HepG2 (cell line): Measurements from ENCODE around the gene ABCB6. TPM values are rescaled to one million over a fixed set of nuclear protein-coding genes. Genes with fewer than 3 reads are reported as not detected.

Source experiments
- ATAC-seq: fragments of 200-7000 bp; cut with Tn5 transposase; 3 replicates; pipeline ENCODE4 v1.9.1; 2020; ENCODE audit warnings: mild to moderate bottlenecking, moderate library complexity
- BruUV-seq: library from RNA; stranded (reverse); fragments of 400-500 nt; replicated peaks from 2 replicates; lab custom pipeline; 2021; lab: Mats Ljungman, UMichigan
- CTCF ChIA-PET: fragments of 300-600 bp; formaldehyde crosslinking; extraction: SDS; loops from one replicate; lab custom pipeline; 2021; ENCODE audit warnings: low total read pairs, inconsistent platforms, low intra/inter-chr PET ratio; lab: Yijun Ruan, JAX
- POLR2A ChIA-PET: fragments of 350-600 bp; sonication (Branson Sonifier 250); formaldehyde crosslinking; loops from one replicate; lab custom pipeline; 2020; ENCODE audit warnings: antibody characterized with exemption, inconsistent platforms; lab: Yijun Ruan, JAX
- DNase-seq: peaks from one replicate; pipeline ENCODE4 v3.0.0-alpha.2; 2015; ENCODE audit warnings: low spot score
- FAIRE-seq: peaks from 3 replicates; lab custom pipeline; 2011; peaks lifted over from hg19 to GRCh38; lab: Jason Lieb, UNC
- H2AFZ ChIP-seq: one replicate; pipeline ENCODE4 v1.6.1; 2011; ENCODE audit warnings: low read length, inconsistent platforms
- H3K27ac ChIP-seq: fragments of 300-600 bp; 3 replicates; pipeline ENCODE4 v1.8.0; 2011; ENCODE audit warnings: mixed run types, mild to moderate bottlenecking, mixed read lengths, low read length, inconsistent platforms; ENCODE audit not compliant: insufficient read depth; ENCODE audit errors: extremely low read length
- H3K27me3 ChIP-seq, 2 experiments: fragments of 200-600 bp in 1 of 2; 2 replicates in 1 of 2; 3 replicates in 1 of 2; pipeline versions ENCODE4 v1.6.0 to v1.8.0; 2011; ENCODE audit warnings: low read length in 2 of 2, mild to moderate bottlenecking in 2 of 2, moderate library complexity in 2 of 2, inconsistent platforms in 1 of 2; ENCODE audit not compliant: insufficient read depth in 2 of 2, control insufficient read depth in 1 of 2
- H3K36me3 ChIP-seq, 2 experiments: fragments of 200-600 bp in 1 of 2; replicated peaks in 1 of 2; 2 replicates in 1 of 2; 3 replicates in 1 of 2; pipeline versions ENCODE4 v1.5.1 to v1.8.0; 2011; ENCODE audit warnings: low read length in 2 of 2, inconsistent platforms in 1 of 2; ENCODE audit not compliant: insufficient read depth in 2 of 2, control insufficient read depth in 1 of 2
- H3K4me1 ChIP-seq: 2 replicates; pipeline ENCODE4 v1.5.1; 2012; ENCODE audit warnings: low read length, inconsistent platforms; ENCODE audit not compliant: insufficient read depth
- H3K4me2 ChIP-seq: 2 replicates; pipeline ENCODE4 v1.6.0; 2011; ENCODE audit warnings: low read depth, low read length, inconsistent platforms
- H3K4me3 ChIP-seq, 3 experiments: fragments of 200-600 bp in 1 of 3; sonication (generic), shearing (Covaris generic) in 1 of 3; replicated peaks in 1 of 3; 2 replicates each; pipeline ENCODE4 v1.5.1; 2011 to 2016; ENCODE audit warnings: low read length in 3 of 3, inconsistent platforms in 2 of 3, low read depth in 2 of 3, mild to moderate bottlenecking in 2 of 3, control low read depth in 1 of 3, mixed read lengths in 1 of 3; ENCODE audit not compliant: insufficient read depth in 1 of 3
- H3K79me2 ChIP-seq: one replicate; pipeline ENCODE4 v1.6.1; 2011; ENCODE audit warnings: low read length, inconsistent platforms; ENCODE audit not compliant: insufficient read depth
- H3K9ac ChIP-seq: 2 replicates; pipeline ENCODE4 v1.6.0; 2011; ENCODE audit warnings: mild to moderate bottlenecking, low read depth, low read length, inconsistent platforms; ENCODE audit not compliant: insufficient read depth
- H3K9me3 ChIP-seq: 2 replicates; pipeline ENCODE4 v1.5.1; 2012; ENCODE audit warnings: mild to moderate bottlenecking, low read length
- H4K20me1 ChIP-seq: 2 replicates; pipeline ENCODE4 v1.6.0; 2011; ENCODE audit warnings: inconsistent platforms, mild to moderate bottlenecking, low read length, moderate library complexity; ENCODE audit not compliant: insufficient read depth
- ATRX ChIP-seq: sonication (generic); formaldehyde crosslinking; IDR thresholded peaks from 2 replicates; pipeline ENCODE4 v1.4.0; 2020; ENCODE audit warnings: missing genetic modification reagents, borderline replicate concordance
- DBP ChIP-seq: sonication (generic); formaldehyde crosslinking; IDR thresholded peaks from 2 replicates; pipeline ENCODE4 v1.4.0; 2020; ENCODE audit warnings: missing genetic modification reagents; ENCODE audit errors: not compliant biosample characterization
- ELF1 ChIP-seq: sonication (generic); formaldehyde crosslinking; IDR thresholded peaks from 2 replicates; pipeline ENCODE4 v1.4.0; 2020; ENCODE audit warnings: missing genetic modification reagents
- FOXJ3 ChIP-seq: sonication (generic); formaldehyde crosslinking; IDR thresholded peaks from 2 replicates; pipeline ENCODE4 v1.4.0; 2020; ENCODE audit warnings: missing genetic modification reagents, mild to moderate bottlenecking, borderline replicate concordance
- NFIB ChIP-seq: sonication (generic); formaldehyde crosslinking; IDR thresholded peaks from 2 replicates; pipeline ENCODE4 v1.9.0; 2021; ENCODE audit warnings: missing genetic modification reagents, mild to moderate bottlenecking, borderline replicate concordance
- SNRNP70 ChIP-seq: fragments of 200-400 bp; formaldehyde crosslinking; IDR thresholded peaks from 2 replicates; pipeline ENCODE4 v1.6.1; 2017; ENCODE audit warnings: mild to moderate bottlenecking, low read depth, low read length, moderate library complexity
- STAT5B ChIP-seq: sonication (generic); formaldehyde crosslinking; IDR thresholded peaks from 2 replicates; pipeline ENCODE4 v1.4.0; 2020; ENCODE audit warnings: missing genetic modification reagents
- ZBTB7A ChIP-seq: sonication (generic); formaldehyde crosslinking; IDR thresholded peaks from 2 replicates; pipeline ENCODE4 v1.8.0; 2022; ENCODE audit warnings: mild to moderate bottlenecking, missing genetic modification reagents
- ZNF282 ChIP-seq: fragments of 450-650 bp; IDR thresholded peaks from 2 replicates; pipeline ENCODE4 v1.6.1; 2018; ENCODE audit not compliant: partially characterized antibody
- ZSCAN21 ChIP-seq: sonication (generic); formaldehyde crosslinking; IDR thresholded peaks from 2 replicates; pipeline ENCODE4 v1.8.0; 2022; ENCODE audit warnings: mild to moderate bottlenecking, missing genetic modification reagents, moderate library complexity, borderline replicate concordance
- WGBS: methylation state at CpG from one replicate; pipeline ENCODE4 v1.1.6; 2017; ENCODE audit warnings: low lambda C conversion rate; 5-methylcytosine and 5-hydroxymethylcytosine counted together
- in situ Hi-C: cut with HindIII; loops from 2 replicates; pipeline ENCODE4 v1.10.0; 2017; ENCODE audit warnings: low pct_unique_long_range_greater_than_20kb; ENCODE audit not compliant: extremely low pct_ligation_motif_present
- intact Hi-C: fragments of 100-400 bp; cut with micrococcal nuclease; formaldehyde crosslinking; loops from one replicate; pipeline ENCODE4 v1.10.0; 2022; ENCODE audit not compliant: unreplicated experiment
- polyA plus RNA-seq, 8 experiments: library from polyadenylated mRNA; depleted of rRNA in 3 of 8; stranded (reverse) in 7 of 8; unstranded in 1 of 8; fragments of >200 nt; fragmentation: Illumina TruSeq in 4 of 8; extraction: Trizol in 4 of 8; gene quantifications; 2 replicates each; pipeline versions ENCODE4 v1.2.1 to v1.2.3, GENCODE V29; 2011 to 2016; ENCODE audit warnings: low read depth in 4 of 8, missing spikeins in 1 of 8, mixed read lengths in 1 of 8; ENCODE audit not compliant: insufficient read depth in 1 of 8
- total RNA-seq, 5 experiments: library from RNA; depleted of rRNA; stranded (reverse); fragments of >200 nt; fragmentation: Illumina TruSeq; extraction: Trizol; gene quantifications; 2 replicates each; pipeline ENCODE4 v1.2.3, GENCODE V29; 2016; ENCODE audit warnings: low read depth in 1 of 5
- TF ChIP-seq, protein P1 (sequence below): sonication (generic); formaldehyde crosslinking; conservative IDR thresholded peaks from 2 replicates; pipeline ENCODE4 v1.4.0; 2020; ENCODE audit warnings: missing genetic modification reagents

Gene ABCB6
- total and polyA plus RNA-seq, 2 of the 13 experiments (the other 11 are each of a cell fraction or from before 2014, with no cell fraction given): 91.1 to 137 TPM

- DNase-seq (no peak), FAIRE-seq (no peak), ATAC-seq (no peak)
- ChIA-PET CTCF (interaction anchor here (0.6 kb wide), 1 partner anchor 41 kb away, joined by 3 read pairs; no protein-coding TSS in a partner anchor), POLR2A (interaction anchor here (1.6 to 5.7 kb wide), 3 partner anchors 26 to 300 kb away, joined by 3 to 73 read pairs (median 6); partner anchors contain the start of genes DNAJB2 and ZFAND2B)
- Histone ChIP-seq H3K4me2 (no peak overlapping the region), H3K36me3 (peaks cover 1 to 9% of the 10 kb centered on the region in 2 experiments; a peak in 4 of 5 replicates), H2AFZ (no peak overlapping the region), H4K20me1 (no peaks in the 10 kb centered on the region), H3K4me1 (peaks cover 66% of the 10 kb centered on the region), H3K9ac (no peak overlapping the region), H3K27me3 (peaks cover 2 to 35% of the 10 kb centered on the region in 2 experiments; a peak in 4 of 5 replicates), H3K9me3 (no peaks in the 10 kb centered on the region), H3K27ac (no peak overlapping the region), H3K79me2 (no peaks in the 10 kb centered on the region), H3K4me3 (peak overlapping the region in 1 of 3 experiments; percentile 83; a peak in 1 of 6 replicates)
- WGBS: 80% methylated on average over 9 of the region's 9 CpGs
- no peak for TF ChIP-seq FOXJ3 (CRISPR knock-in tag)
- TF ChIP-seq STAT5B (CRISPR knock-in tag): no peak
- TF ChIP-seq ELF1: no peak
- no peak for TF ChIP-seq ATRX (CRISPR knock-in tag)
- TF ChIP-seq DBP: no peak
- no peak for TF ChIP-seq ZSCAN21 (CRISPR knock-in tag)
- TF ChIP-seq, protein P1, sequence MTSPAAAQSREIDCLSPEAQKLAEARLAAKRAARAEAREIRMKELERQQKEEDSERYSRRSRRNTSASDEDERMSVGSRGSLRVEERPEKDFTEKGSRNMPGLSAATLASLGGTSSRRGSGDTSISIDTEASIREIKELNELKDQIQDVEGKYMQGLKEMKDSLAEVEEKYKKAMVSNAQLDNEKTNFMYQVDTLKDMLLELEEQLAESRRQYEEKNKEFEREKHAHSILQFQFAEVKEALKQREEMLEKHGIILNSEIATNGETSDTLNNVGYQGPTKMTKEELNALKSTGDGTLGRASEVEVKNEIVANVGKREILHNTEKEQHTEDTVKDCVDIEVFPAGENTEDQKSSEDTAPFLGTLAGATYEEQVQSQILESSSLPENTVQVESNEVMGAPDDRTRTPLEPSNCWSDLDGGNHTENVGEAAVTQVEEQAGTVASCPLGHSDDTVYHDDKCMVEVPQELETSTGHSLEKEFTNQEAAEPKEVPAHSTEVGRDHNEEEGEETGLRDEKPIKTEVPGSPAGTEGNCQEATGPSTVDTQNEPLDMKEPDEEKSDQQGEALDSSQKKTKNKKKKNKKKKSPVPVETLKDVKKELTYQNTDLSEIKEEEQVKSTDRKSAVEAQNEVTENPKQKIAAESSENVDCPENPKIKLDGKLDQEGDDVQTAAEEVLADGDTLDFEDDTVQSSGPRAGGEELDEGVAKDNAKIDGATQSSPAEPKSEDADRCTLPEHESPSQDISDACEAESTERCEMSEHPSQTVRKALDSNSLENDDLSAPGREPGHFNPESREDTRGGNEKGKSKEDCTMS (CRISPR knock-in tag): no peak
- no peak for TF ChIP-seq NFIB
- no peak for TF ChIP-seq ZNF282
- TF ChIP-seq SNRNP70: no peak
- no peak for TF ChIP-seq ZBTB7A (CRISPR knock-in tag)
- BruUV-seq: no TSS peak
- intact Hi-C loops: no loop called here
- in situ Hi-C loops: no loop called here
Measured at GRCh38 chr2:219252570-219252899, 33.8 kb upstream of the ABCB6 start.
